Endothelial cell of umbilical vein (primary cell): Measurements from ENCODE around the gene PBX3. TPM values are rescaled to one million over a fixed set of nuclear protein-coding genes. Genes with fewer than 3 reads are reported as not detected.
A peak's percentile ranks its signal among the peaks of the same experiment; 100 is the strongest.

ENCODE experiments used
- BruUV-seq: library from RNA; stranded (reverse); fragments of 400-500 nt; replicated peaks from 2 replicates; lab custom pipeline; 2021; lab: Mats Ljungman, UMichigan
- CTCF ChIA-PET: fragments of 300-600, 350-600 bp; sonication (Branson Sonifier 250); formaldehyde crosslinking; loops from one replicate; lab custom pipeline; 2021; ENCODE audit warnings: antibody characterized with exemption, inconsistent platforms; lab: Charles Lee
- POLR2A ChIA-PET: fragments of 300-600, 350-600 bp; sonication (Branson Sonifier 250); formaldehyde crosslinking; loops from one replicate; lab custom pipeline; 2021; ENCODE audit warnings: antibody characterized with exemption, inconsistent platforms; lab: Charles Lee
- DNase-seq: peaks from one replicate; pipeline ENCODE4 v3.0.0-alpha.2; 2011; ENCODE audit warnings: low read depth, low spot score
- FAIRE-seq: peaks from 2 replicates; lab custom pipeline; 2011; peaks lifted over from hg19 to GRCh38; lab: Jason Lieb, UNC
- H2AFZ ChIP-seq: 2 replicates; pipeline ENCODE4 v1.6.0; 2012; ENCODE audit warnings: low read depth, low read length, control low read depth, inconsistent platforms
- H3K27ac ChIP-seq: 2 replicates; pipeline ENCODE4 v1.5.1; 2011; ENCODE audit warnings: low read depth, mild to moderate bottlenecking, control low read depth, low read length, moderate library complexity; ENCODE audit not compliant: insufficient read depth
- H3K27me3 ChIP-seq, 2 experiments: 2 replicates each; pipeline versions ENCODE4 v1.6.0 to v1.6.1; 2011; ENCODE audit warnings: low read length in 2 of 2, mixed read lengths in 1 of 2; ENCODE audit not compliant: control insufficient read depth in 2 of 2, insufficient read depth in 2 of 2
- H3K36me3 ChIP-seq, 2 experiments: 2 replicates in 1 of 2; 3 replicates in 1 of 2; pipeline ENCODE4 v1.5.1; 2011; ENCODE audit warnings: low read length in 2 of 2, mild to moderate bottlenecking in 1 of 2, moderate library complexity in 1 of 2; ENCODE audit not compliant: control insufficient read depth in 2 of 2, insufficient read depth in 2 of 2; ENCODE audit errors: extremely low read depth in 1 of 2
- H3K4me1 ChIP-seq: 3 replicates; pipeline ENCODE4 v1.5.1; 2011; ENCODE audit warnings: mild to moderate bottlenecking, low read length; ENCODE audit not compliant: control insufficient read depth, insufficient read depth; ENCODE audit errors: extremely low read depth
- H3K4me2 ChIP-seq: 2 replicates; pipeline ENCODE4 v1.6.1; 2011; ENCODE audit warnings: low read length, control low read depth, mixed read lengths; ENCODE audit not compliant: insufficient read depth
- H3K4me3 ChIP-seq, 3 experiments: fragments of 200-600 bp in 1 of 3; sonication (generic), shearing (Covaris generic) in 1 of 3; replicated peaks in 1 of 3; 2 replicates each; pipeline ENCODE4 v1.5.1; 2011 to 2016; ENCODE audit warnings: control low read depth in 3 of 3, low read length in 3 of 3, mild to moderate bottlenecking in 2 of 3, inconsistent platforms in 1 of 3, low read depth in 1 of 3, moderate library complexity in 1 of 3; ENCODE audit not compliant: insufficient read depth in 1 of 3
- H3K79me2 ChIP-seq: 2 replicates; pipeline ENCODE4 v1.6.0; 2012; ENCODE audit warnings: low read length, inconsistent platforms; ENCODE audit not compliant: control insufficient read depth, insufficient read depth
- H3K9ac ChIP-seq: replicated peaks from 2 replicates; pipeline ENCODE3; 2011; ENCODE audit warnings: low read length, control low read depth; ENCODE audit not compliant: insufficient read depth; ENCODE audit errors: extremely low read depth
- H3K9me1 ChIP-seq: replicated peaks from 3 replicates; pipeline ENCODE4 v1.6.0; 2011; ENCODE audit warnings: mild to moderate bottlenecking, low read length; ENCODE audit not compliant: control insufficient read depth, insufficient read depth; ENCODE audit errors: extremely low read depth
- H3K9me3 ChIP-seq: replicated peaks from 2 replicates; pipeline ENCODE4 v1.5.1; 2012; ENCODE audit warnings: low read length, inconsistent platforms; ENCODE audit not compliant: control insufficient read depth, insufficient read depth
- H4K20me1 ChIP-seq: replicated peaks from 2 replicates; pipeline ENCODE3; 2011; ENCODE audit warnings: mild to moderate bottlenecking, low read length; ENCODE audit not compliant: control insufficient read depth, insufficient read depth; ENCODE audit errors: extremely low read depth
- EZH2 ChIP-seq: IDR thresholded peaks from 2 replicates; pipeline ENCODE4 v1.6.1; 2012; ENCODE audit warnings: borderline replicate concordance, low read depth, mild to moderate bottlenecking, moderate library complexity, low read length, inconsistent platforms; ENCODE audit not compliant: severe bottlenecking
- GATA2 ChIP-seq: IDR thresholded peaks from 2 replicates; pipeline ENCODE4 v1.7.0; 2011; ENCODE audit warnings: low read depth, mild to moderate bottlenecking, moderate library complexity, mixed read lengths, low read length; ENCODE audit not compliant: insufficient read length, insufficient read depth
- MYC ChIP-seq: IDR thresholded peaks from one replicate; pipeline ENCODE4 v1.6.1; 2011; ENCODE audit warnings: mild to moderate bottlenecking, low read depth, low read length
- POLR2A ChIP-seq: IDR thresholded peaks from 2 replicates; pipeline ENCODE4 v1.6.1; 2012; ENCODE audit warnings: low read depth, mild to moderate bottlenecking, control low read depth, low read length
- POLR2AphosphoS5 ChIP-seq: IDR thresholded peaks from 2 replicates; pipeline ENCODE4 v1.6.1; 2012; ENCODE audit warnings: low read depth, mild to moderate bottlenecking, control low read depth, low read length, moderate library complexity; ENCODE audit not compliant: insufficient read depth
- dilution Hi-C: fragments of 300-500 bp; cut with MboI; formaldehyde crosslinking; loops from one replicate; pipeline ENCODE4 v1.15.0; 2019; ENCODE audit warnings: low sequenced_read_pairs; ENCODE audit not compliant: extremely low pct_ligation_motif_present
- intact Hi-C: fragments of 100-400 bp; cut with micrococcal nuclease; formaldehyde crosslinking; loops from one replicate; pipeline ENCODE4 v1.10.0; 2022
- polyA plus RNA-seq, 4 experiments: library from polyadenylated mRNA; depleted of rRNA in 3 of 4; stranded (reverse) in 3 of 4; unstranded in 1 of 4; fragments of >200 nt; gene quantifications; 2 replicates each; pipeline versions ENCODE4 v1.2.1 to v1.2.3, GENCODE V29; 2011 to 2012; ENCODE audit warnings: missing spikeins in 1 of 4
- total RNA-seq: library from RNA; stranded (reverse); gene quantifications from 2 replicates; pipeline ENCODE4 v1.2.3, GENCODE V29; 2021

The PBX3 gene
- total and polyA plus RNA-seq, 2 donors (not counting 3 experiments of a cell fraction or from before 2014, with no cell fraction given) = 18.8 to 42.0 TPM

DNA sequence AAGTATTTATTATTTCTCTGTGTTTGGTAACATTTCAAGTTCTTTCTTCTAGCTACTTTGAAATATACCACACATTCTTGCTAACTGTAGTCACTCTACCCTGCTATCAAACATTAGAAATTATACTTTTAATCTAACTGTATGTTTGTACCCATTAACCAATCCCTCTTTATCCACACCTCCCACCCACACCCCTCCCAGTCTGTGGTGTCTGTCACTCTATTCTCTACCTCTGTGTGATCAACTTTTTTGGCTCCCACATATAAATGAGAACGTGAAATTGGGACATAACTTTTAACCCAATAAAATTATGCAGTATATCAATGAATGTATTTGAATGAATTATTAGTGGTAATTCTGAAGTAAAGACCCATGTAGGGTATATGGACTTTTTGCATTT lies 79.7 kb downstream of the PBX3 start:
- no peaks in the 10 kb centered on the region for H4K20me1 ChIP-seq
- H3K4me1 ChIP-seq = peaks cover 2% of the 10 kb centered on the region
- H3K27me3 ChIP-seq = no peaks in the 10 kb centered on the region
- H3K79me2 ChIP-seq = peaks cover 1% of the 10 kb centered on the region
- H3K9me3 ChIP-seq = no peaks in the 10 kb centered on the region
- H3K27ac ChIP-seq = no peak overlapping the region
- dilution Hi-C loops = no loop called here
- CTCF ChIA-PET = no interaction called here
- H3K9me1 ChIP-seq = no peaks in the 10 kb centered on the region
- H3K4me2 ChIP-seq = no peak overlapping the region
- H3K4me3 ChIP-seq = no peak overlapping the region
- no TSS peak for BruUV-seq
- no peak overlapping the region for H3K9ac ChIP-seq
- POLR2A ChIA-PET = no interaction called here
- intact Hi-C loops = no loop called here
- DNase-seq = no peak
- FAIRE-seq = no peak
- TF ChIP-seq POLR2AphosphoS5 = no peak
- no peak for TF ChIP-seq MYC
- no peak for TF ChIP-seq POLR2A
- no peaks in the 10 kb centered on the region for H3K36me3 ChIP-seq
- no peak overlapping the region for H2AFZ ChIP-seq

DNA sequence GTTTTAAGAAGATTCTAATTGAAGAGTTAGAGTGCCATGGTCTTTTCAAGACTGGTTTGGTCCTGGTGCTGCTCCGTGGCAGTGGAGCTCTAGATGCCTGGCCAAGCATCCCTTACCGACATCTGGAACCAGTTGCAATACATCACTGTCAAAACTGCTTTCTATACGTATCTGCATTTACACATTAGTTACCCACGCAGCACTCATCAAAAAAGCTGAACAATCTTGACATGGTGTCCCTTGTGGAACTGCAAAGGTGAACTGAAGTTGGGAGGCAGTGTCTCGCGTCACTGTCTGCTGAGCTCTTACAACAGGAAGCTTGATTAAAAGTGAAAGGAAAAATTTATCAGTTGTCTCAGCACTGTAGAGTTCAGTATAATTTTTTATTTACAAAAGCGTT lies 82.6 kb downstream of the PBX3 start:
- POLR2A ChIA-PET = no interaction called here
- FAIRE-seq = peak; percentile 62
- H3K9me3 ChIP-seq = no peaks in the 10 kb centered on the region
- TF ChIP-seq EZH2 (no peak), GATA2 (no peak), POLR2A (no peak)
- intact Hi-C loops = no loop called here
- H3K36me3 ChIP-seq = no peaks in the 10 kb centered on the region
- no peak overlapping the region for H3K27ac ChIP-seq
- dilution Hi-C loops = no loop called here
- H3K4me3 ChIP-seq = peak overlapping the region in 2 of 3 experiments; percentile 14 to 29
- H3K9me1 ChIP-seq = no peaks in the 10 kb centered on the region
- H3K9ac ChIP-seq = no peak overlapping the region
- no peaks in the 10 kb centered on the region for H4K20me1 ChIP-seq
- peak; percentile 50 for DNase-seq
- no peak overlapping the region for H2AFZ ChIP-seq
- no TSS peak for BruUV-seq
- peaks cover 2% of the 10 kb centered on the region for H3K79me2 ChIP-seq
- H3K27me3 ChIP-seq = no peaks in the 10 kb centered on the region
- peak overlapping the region; percentile 63 for H3K4me2 ChIP-seq
- CTCF ChIA-PET = interaction anchor here (0.6 to 2.2 kb wide), 4 partner anchors 10 to 197 kb away, joined by 3 to 13 read pairs (median 6); no protein-coding TSS in a partner anchor
- H3K4me1 ChIP-seq = peaks cover 2% of the 10 kb centered on the region
